ENCODE results near the gene KIF1C.

- TF ChIP-seq RAD21 (CRISPR knock-in tag; conservative IDR thresholded peaks at IDR 0.05 in 1 of 2, IDR thresholded peaks at IDR 0.05 in 1 of 2), result no peak
- no peak for TF ChIP-seq SMAD4 (CRISPR knock-in tag; conservative IDR thresholded peaks at IDR 0.05)
Observed at GRCh38 chr17:5043524-5043923, 45.8 kb downstream of the KIF1C start.

Data from K562 (cell line).